H1 (cell line): Measurements from ENCODE around the gene DIDO1.

ENCODE experiments used
- CBX5 ChIP-seq: fragments of 300-800, 300-1000 bp; sonication (generic); IDR thresholded peaks from 2 replicates; pipeline ENCODE4 v1.7.1; 2016; ENCODE audit warnings: antibody characterized with exemption, low read length, low read depth
- CREB1 ChIP-seq: IDR thresholded peaks from 2 replicates; pipeline ENCODE4 v1.6.1; 2012; ENCODE audit warnings: inconsistent platforms
- CTCF ChIP-seq, 3 experiments: IDR thresholded peaks; 1 replicate in 2 of 3; 2 replicates in 1 of 3; pipeline versions ENCODE4 v1.5.1 to v1.6.1; 2011; ENCODE audit warnings: low read length in 3 of 3, mild to moderate bottlenecking in 3 of 3, inconsistent platforms in 2 of 3, low read depth in 1 of 3, moderate library complexity in 1 of 3; ENCODE audit not compliant: insufficient read depth in 1 of 3; ENCODE audit errors: control extremely low read depth in 1 of 3
- EGR1 ChIP-seq: IDR thresholded peaks from 2 replicates; pipeline ENCODE4 v1.6.1; 2011; ENCODE audit warnings: low read depth, low read length, borderline replicate concordance
- EZH2 ChIP-seq: fragments of 200-600 bp; sonication (generic); IDR thresholded peaks from 2 replicates; pipeline ENCODE4 v1.7.1; 2012; ENCODE audit warnings: low read depth, mild to moderate bottlenecking, moderate library complexity, low read length, inconsistent platforms; ENCODE audit not compliant: severe bottlenecking
- KDM5A ChIP-seq: fragments of 200-600 bp; IDR thresholded peaks from 2 replicates; pipeline ENCODE4 v1.7.1; 2012; ENCODE audit warnings: mild to moderate bottlenecking, low read length, inconsistent platforms, mixed read lengths
- NRF1 ChIP-seq: IDR thresholded peaks from 2 replicates; pipeline ENCODE4 v1.6.1; 2011; ENCODE audit warnings: mild to moderate bottlenecking, low read depth, low read length, improper control_type of control experiment
- POLR2A ChIP-seq, 2 experiments: IDR thresholded peaks; 1 replicate in 1 of 2; 2 replicates in 1 of 2; pipeline ENCODE4 v1.6.1; 2011; ENCODE audit warnings: low read depth in 2 of 2, low read length in 2 of 2, mild to moderate bottlenecking in 2 of 2; ENCODE audit errors: control extremely low read depth in 1 of 2
- POLR2AphosphoS5 ChIP-seq: IDR thresholded peaks from 2 replicates; pipeline ENCODE4 v1.6.1; 2011; ENCODE audit warnings: low read depth, low read length
- POU5F1 ChIP-seq: IDR thresholded peaks from 2 replicates; pipeline ENCODE4 v1.6.1; 2011; ENCODE audit warnings: low read depth, mild to moderate bottlenecking, low read length, moderate library complexity
- RFX5 ChIP-seq: IDR thresholded peaks from 2 replicates; pipeline ENCODE4 v1.6.1; 2011; ENCODE audit warnings: low read depth, low read length, improper control_type of control experiment, borderline replicate concordance
- ZNF274 ChIP-seq: IDR thresholded peaks from 2 replicates; pipeline ENCODE4 v1.7.0; 2012; ENCODE audit warnings: low read length, borderline replicate concordance; ENCODE audit errors: extremely low read depth

GRCh38 chr20:62969939-62970306 is 43.6 kb upstream of the DIDO1 start:
- TF ChIP-seq NRF1 (no peak), EGR1 (no peak), POLR2AphosphoS5 (no peak), POU5F1 (no peak), CREB1 (no peak), POLR2A (IDR thresholded peaks at IDR 0.05; ENCODE audit: control extremely low read depth in 1 of 2, low read depth in 2 of 2, low read length in 2 of 2) (no peak), CTCF (IDR thresholded peaks at IDR 0.05; ENCODE audit: control extremely low read depth in 1 of 3, insufficient read depth in 1 of 3, low read depth in 1 of 3, low read length in 3 of 3) (no peak), EZH2 (no peak), KDM5A (no peak), ZNF274 (no peak), CBX5 (no peak), RFX5 (no peak)
